ENCODE measurements around the gene SMAP2. TPM values are rescaled to one million over a fixed set of nuclear protein-coding genes. Genes with fewer than 3 reads are reported as not detected.

The SMAP2 gene
- total RNA-seq, 2 donors from 2014 or later, result 21.4 to 24.6 TPM

DNA sequence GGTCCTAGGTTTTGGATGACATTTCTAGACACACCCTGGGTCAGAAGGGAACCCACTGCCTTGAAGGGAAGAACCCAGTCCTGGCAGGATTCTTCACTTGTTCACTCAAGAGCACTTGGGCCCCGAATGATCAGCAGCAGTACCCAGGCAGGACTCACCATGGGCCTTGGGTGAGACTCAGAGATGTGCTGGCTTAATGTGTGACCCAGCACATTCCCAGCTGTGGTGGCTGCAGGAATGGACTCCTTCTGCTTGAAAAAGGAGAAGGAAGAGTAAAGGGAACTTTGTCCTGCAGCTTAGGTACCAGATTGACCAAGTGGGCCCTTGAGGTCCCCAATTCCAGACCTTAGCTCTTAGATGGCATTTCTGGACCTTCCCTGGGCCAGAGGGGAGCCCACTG is 12.3 kb upstream of the SMAP2 start:
- DNase-seq, result no peak
- no peaks in the 10 kb centered on the region for H3K4me1 ChIP-seq
- WGBS, 2 donors, result 50 to 75% methylated on average over 1 of the region's 1 CpG
- H3K9me3 ChIP-seq, result peaks cover 0 to 5% (median 0%) of the 10 kb centered on the region in 3 donors
- H3K27me3 ChIP-seq, result no peaks in the 10 kb centered on the region
- no peak for TF ChIP-seq POLR2A (IDR thresholded peaks at IDR 0.05)
- TF ChIP-seq, protein P1, sequence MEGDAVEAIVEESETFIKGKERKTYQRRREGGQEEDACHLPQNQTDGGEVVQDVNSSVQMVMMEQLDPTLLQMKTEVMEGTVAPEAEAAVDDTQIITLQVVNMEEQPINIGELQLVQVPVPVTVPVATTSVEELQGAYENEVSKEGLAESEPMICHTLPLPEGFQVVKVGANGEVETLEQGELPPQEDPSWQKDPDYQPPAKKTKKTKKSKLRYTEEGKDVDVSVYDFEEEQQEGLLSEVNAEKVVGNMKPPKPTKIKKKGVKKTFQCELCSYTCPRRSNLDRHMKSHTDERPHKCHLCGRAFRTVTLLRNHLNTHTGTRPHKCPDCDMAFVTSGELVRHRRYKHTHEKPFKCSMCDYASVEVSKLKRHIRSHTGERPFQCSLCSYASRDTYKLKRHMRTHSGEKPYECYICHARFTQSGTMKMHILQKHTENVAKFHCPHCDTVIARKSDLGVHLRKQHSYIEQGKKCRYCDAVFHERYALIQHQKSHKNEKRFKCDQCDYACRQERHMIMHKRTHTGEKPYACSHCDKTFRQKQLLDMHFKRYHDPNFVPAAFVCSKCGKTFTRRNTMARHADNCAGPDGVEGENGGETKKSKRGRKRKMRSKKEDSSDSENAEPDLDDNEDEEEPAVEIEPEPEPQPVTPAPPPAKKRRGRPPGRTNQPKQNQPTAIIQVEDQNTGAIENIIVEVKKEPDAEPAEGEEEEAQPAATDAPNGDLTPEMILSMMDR (IDR thresholded peaks at IDR 0.05), result no peak
- no peaks in the 10 kb centered on the region for H3K36me3 ChIP-seq (replicated peaks in 1 of 2; ENCODE audit: insufficient read depth in 1 of 2, low read depth in 2 of 2)
- no peak for ATAC-seq
- no peak overlapping the region for H3K27ac ChIP-seq
- intact Hi-C loops (cut with DNase I), result no loop called here
- no peak overlapping the region for H3K4me3 ChIP-seq

DNA sequence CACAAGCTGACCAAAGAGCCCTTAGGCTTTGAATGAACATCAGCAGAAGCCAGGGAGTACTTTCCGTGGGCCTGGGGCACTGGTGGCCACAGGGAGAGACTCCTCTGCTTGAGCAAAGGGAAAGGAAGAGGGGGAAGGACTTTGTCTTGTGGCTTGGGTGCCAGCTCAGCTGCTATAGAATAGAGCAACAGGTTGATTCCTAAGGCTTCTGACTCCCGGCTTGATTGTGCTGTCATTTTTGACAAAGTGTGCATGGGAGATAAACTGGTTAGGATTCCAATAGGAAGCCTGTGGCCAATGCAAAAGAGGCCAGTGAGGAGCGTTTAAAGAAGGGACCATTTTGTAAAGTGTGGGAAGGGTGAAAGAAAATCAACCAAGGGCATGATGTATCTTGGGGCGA is 11.9 kb upstream of the SMAP2 start:
- Histone ChIP-seq H3K27ac (no peak overlapping the region), H3K4me1 (no peaks in the 10 kb centered on the region), H3K27me3 (no peaks in the 10 kb centered on the region), H3K9me3 (peaks cover 0 to 5% (median 0%) of the 10 kb centered on the region in 3 donors), H3K36me3 (replicated peaks in 1 of 2; ENCODE audit: insufficient read depth in 1 of 2, low read depth in 2 of 2) (no peaks in the 10 kb centered on the region), H3K4me3 (no peak overlapping the region)
- 85 to 94% methylated on average over 3 to 4 of the region's 4 CpGs for WGBS, 2 donors
- TF ChIP-seq POLR2A (IDR thresholded peaks at IDR 0.05), result no peak
- TF ChIP-seq, protein P1 (IDR thresholded peaks at IDR 0.05), result no peak
- ATAC-seq, result no peak
- DNase-seq, result no peak
- intact Hi-C loops (cut with DNase I), result no loop called here

DNA sequence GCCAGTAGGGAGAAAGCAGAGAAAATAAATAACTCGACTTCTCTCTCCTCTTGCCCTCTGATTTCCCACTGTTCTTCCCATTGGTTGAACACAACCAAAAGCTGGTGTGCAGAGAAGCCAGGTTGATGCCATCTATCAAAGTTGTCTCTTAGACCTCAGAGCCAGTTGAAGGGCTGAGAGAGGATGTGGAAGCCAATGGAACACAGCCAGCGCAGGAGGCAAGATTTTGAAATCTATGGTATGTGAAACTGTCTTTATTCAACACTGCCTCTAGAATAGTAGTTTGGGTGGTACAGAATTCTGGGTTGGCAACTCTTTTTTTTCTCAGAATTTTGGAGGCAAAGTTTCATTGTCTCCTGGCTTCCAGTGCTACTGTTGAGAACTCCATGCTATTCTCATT is 11.3 kb upstream of the SMAP2 start:
- Histone ChIP-seq H3K27ac (peak overlapping the region in 1 of 4 donors; percentile 4), H3K36me3 (replicated peaks in 1 of 2; ENCODE audit: insufficient read depth in 1 of 2, low read depth in 2 of 2) (no peaks in the 10 kb centered on the region), H3K27me3 (no peaks in the 10 kb centered on the region), H3K4me1 (no peaks in the 10 kb centered on the region), H3K4me3 (no peak overlapping the region), H3K9me3 (peaks cover 0 to 5% (median 0%) of the 10 kb centered on the region in 3 donors)
- WGBS, 2 donors, result 67 to 75% methylated on average over 2 of the region's 2 CpGs
- no peak for ATAC-seq
- no peak for TF ChIP-seq POLR2A (IDR thresholded peaks at IDR 0.05)
- TF ChIP-seq, protein P1 (IDR thresholded peaks at IDR 0.05), result no peak
- no peak for DNase-seq
- intact Hi-C loops (cut with DNase I), result no loop called here

DNA sequence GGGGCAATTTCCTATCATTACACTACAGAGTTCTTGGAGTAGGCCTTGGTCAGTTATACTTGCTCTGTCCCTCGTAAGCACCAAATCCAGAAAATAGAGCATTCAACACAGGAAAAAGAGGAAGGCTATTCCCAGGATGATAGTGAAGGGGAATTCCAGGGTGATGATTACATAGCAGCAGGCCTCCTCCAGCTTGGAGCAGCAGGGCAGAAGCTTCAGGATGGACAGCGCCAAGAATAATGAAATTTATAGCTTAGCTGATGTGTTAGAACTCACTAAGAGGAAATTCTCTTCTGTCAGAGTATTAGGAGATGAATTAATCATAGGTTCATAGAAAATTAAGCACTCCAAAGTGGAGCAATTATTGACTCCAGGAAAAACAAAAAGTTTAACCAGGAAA is 10.8 kb upstream of the SMAP2 start:
- intact Hi-C loops (cut with DNase I), result no loop called here
- no peak for TF ChIP-seq POLR2A (IDR thresholded peaks at IDR 0.05)
- TF ChIP-seq, protein P1 (IDR thresholded peaks at IDR 0.05), result no peak
- Histone ChIP-seq H3K4me3 (no peak overlapping the region), H3K4me1 (no peaks in the 10 kb centered on the region), H3K9me3 (peaks cover 0 to 5% (median 0%) of the 10 kb centered on the region in 3 donors), H3K27ac (peak overlapping the region in 1 of 4 donors; percentile 4), H3K27me3 (no peaks in the 10 kb centered on the region), H3K36me3 (replicated peaks in 1 of 2; ENCODE audit: insufficient read depth in 1 of 2, low read depth in 2 of 2) (no peaks in the 10 kb centered on the region)
- 46 to 55% methylated on average over 2 of the region's 2 CpGs for WGBS, 2 donors
- DNase-seq (no peak), ATAC-seq (no peak)

- Histone ChIP-seq H3K4me1 (no peaks in the 10 kb centered on the region), H3K4me3 (no peak overlapping the region), H3K9me3 (peaks cover 0 to 5% (median 0%) of the 10 kb centered on the region in 3 donors), H3K27me3 (no peaks in the 10 kb centered on the region), H3K27ac (no peak overlapping the region), H3K36me3 (replicated peaks in 1 of 2; ENCODE audit: insufficient read depth in 1 of 2, low read depth in 2 of 2) (no peaks in the 10 kb centered on the region)
- ATAC-seq (no peak), DNase-seq (no peak)
- 60 to 82% methylated on average over 2 of the region's 2 CpGs for WGBS, 2 donors
- no peak for TF ChIP-seq POLR2A (IDR thresholded peaks at IDR 0.05)
- TF ChIP-seq, protein P1 (IDR thresholded peaks at IDR 0.05), result no peak
- intact Hi-C loops (cut with DNase I), result no loop called here
Observed at GRCh38 chr1:40363721-40364120, 9.8 kb upstream of the SMAP2 start.

Measured in body of pancreas (tissue), 4 donors.